Endothelial cell of umbilical vein (primary cell): ENCODE measurements around the gene ARHGAP18. TPM values are rescaled to one million over a fixed set of nuclear protein-coding genes. Genes with fewer than 3 reads are reported as not detected.

ENCODE experiments used
- BruUV-seq: library from RNA; stranded (reverse); fragments of 400-500 nt; replicated peaks from 2 replicates; lab custom pipeline; 2021; lab: Mats Ljungman, UMichigan
- CTCF ChIA-PET: fragments of 300-600, 350-600 bp; sonication (Branson Sonifier 250); formaldehyde crosslinking; loops from one replicate; lab custom pipeline; 2021; ENCODE audit warnings: antibody characterized with exemption, inconsistent platforms; lab: Charles Lee
- POLR2A ChIA-PET: fragments of 300-600, 350-600 bp; sonication (Branson Sonifier 250); formaldehyde crosslinking; loops from one replicate; lab custom pipeline; 2021; ENCODE audit warnings: antibody characterized with exemption, inconsistent platforms; lab: Charles Lee
- DNase-seq: peaks from one replicate; pipeline ENCODE4 v3.0.0-alpha.2; 2011; ENCODE audit warnings: low read depth, low spot score
- FAIRE-seq: peaks from 2 replicates; lab custom pipeline; 2011; peaks lifted over from hg19 to GRCh38; lab: Jason Lieb, UNC
- H2AFZ ChIP-seq: 2 replicates; pipeline ENCODE4 v1.6.0; 2012; ENCODE audit warnings: low read depth, low read length, control low read depth, inconsistent platforms
- H3K27ac ChIP-seq: 2 replicates; pipeline ENCODE4 v1.5.1; 2011; ENCODE audit warnings: low read depth, mild to moderate bottlenecking, control low read depth, low read length, moderate library complexity; ENCODE audit not compliant: insufficient read depth
- H3K27me3 ChIP-seq, 2 experiments: 2 replicates each; pipeline versions ENCODE4 v1.6.0 to v1.6.1; 2011; ENCODE audit warnings: low read length in 2 of 2, mixed read lengths in 1 of 2; ENCODE audit not compliant: control insufficient read depth in 2 of 2, insufficient read depth in 2 of 2
- H3K36me3 ChIP-seq, 2 experiments: 2 replicates in 1 of 2; 3 replicates in 1 of 2; pipeline ENCODE4 v1.5.1; 2011; ENCODE audit warnings: low read length in 2 of 2, mild to moderate bottlenecking in 1 of 2, moderate library complexity in 1 of 2; ENCODE audit not compliant: control insufficient read depth in 2 of 2, insufficient read depth in 2 of 2; ENCODE audit errors: extremely low read depth in 1 of 2
- H3K4me1 ChIP-seq: 3 replicates; pipeline ENCODE4 v1.5.1; 2011; ENCODE audit warnings: mild to moderate bottlenecking, low read length; ENCODE audit not compliant: control insufficient read depth, insufficient read depth; ENCODE audit errors: extremely low read depth
- H3K4me2 ChIP-seq: 2 replicates; pipeline ENCODE4 v1.6.1; 2011; ENCODE audit warnings: low read length, control low read depth, mixed read lengths; ENCODE audit not compliant: insufficient read depth
- H3K4me3 ChIP-seq, 3 experiments: fragments of 200-600 bp in 1 of 3; sonication (generic), shearing (Covaris generic) in 1 of 3; replicated peaks in 1 of 3; 2 replicates each; pipeline ENCODE4 v1.5.1; 2011 to 2016; ENCODE audit warnings: control low read depth in 3 of 3, low read length in 3 of 3, mild to moderate bottlenecking in 2 of 3, inconsistent platforms in 1 of 3, low read depth in 1 of 3, moderate library complexity in 1 of 3; ENCODE audit not compliant: insufficient read depth in 1 of 3
- H3K79me2 ChIP-seq: 2 replicates; pipeline ENCODE4 v1.6.0; 2012; ENCODE audit warnings: low read length, inconsistent platforms; ENCODE audit not compliant: control insufficient read depth, insufficient read depth
- H3K9ac ChIP-seq: replicated peaks from 2 replicates; pipeline ENCODE3; 2011; ENCODE audit warnings: low read length, control low read depth; ENCODE audit not compliant: insufficient read depth; ENCODE audit errors: extremely low read depth
- H3K9me1 ChIP-seq: replicated peaks from 3 replicates; pipeline ENCODE4 v1.6.0; 2011; ENCODE audit warnings: mild to moderate bottlenecking, low read length; ENCODE audit not compliant: control insufficient read depth, insufficient read depth; ENCODE audit errors: extremely low read depth
- H3K9me3 ChIP-seq: replicated peaks from 2 replicates; pipeline ENCODE4 v1.5.1; 2012; ENCODE audit warnings: low read length, inconsistent platforms; ENCODE audit not compliant: control insufficient read depth, insufficient read depth
- H4K20me1 ChIP-seq: replicated peaks from 2 replicates; pipeline ENCODE3; 2011; ENCODE audit warnings: mild to moderate bottlenecking, low read length; ENCODE audit not compliant: control insufficient read depth, insufficient read depth; ENCODE audit errors: extremely low read depth
- EZH2 ChIP-seq: IDR thresholded peaks from 2 replicates; pipeline ENCODE4 v1.6.1; 2012; ENCODE audit warnings: borderline replicate concordance, low read depth, mild to moderate bottlenecking, moderate library complexity, low read length, inconsistent platforms; ENCODE audit not compliant: severe bottlenecking
- FOS ChIP-seq: IDR thresholded peaks from 2 replicates; pipeline ENCODE4 v1.6.1; 2011; ENCODE audit warnings: mild to moderate bottlenecking, low read length, moderate library complexity, borderline replicate concordance; ENCODE audit not compliant: insufficient read depth
- GATA2 ChIP-seq: IDR thresholded peaks from 2 replicates; pipeline ENCODE4 v1.7.0; 2011; ENCODE audit warnings: low read depth, mild to moderate bottlenecking, moderate library complexity, mixed read lengths, low read length; ENCODE audit not compliant: insufficient read length, insufficient read depth
- JUN ChIP-seq: IDR thresholded peaks from 2 replicates; pipeline ENCODE4 v1.6.1; 2011; ENCODE audit warnings: borderline replicate concordance, low read depth; ENCODE audit not compliant: insufficient read length, insufficient read depth
- MYC ChIP-seq: IDR thresholded peaks from one replicate; pipeline ENCODE4 v1.6.1; 2011; ENCODE audit warnings: mild to moderate bottlenecking, low read depth, low read length
- POLR2A ChIP-seq: IDR thresholded peaks from 2 replicates; pipeline ENCODE4 v1.6.1; 2012; ENCODE audit warnings: low read depth, mild to moderate bottlenecking, control low read depth, low read length
- POLR2AphosphoS5 ChIP-seq: IDR thresholded peaks from 2 replicates; pipeline ENCODE4 v1.6.1; 2012; ENCODE audit warnings: low read depth, mild to moderate bottlenecking, control low read depth, low read length, moderate library complexity; ENCODE audit not compliant: insufficient read depth
- dilution Hi-C: fragments of 300-500 bp; cut with MboI; formaldehyde crosslinking; loops from one replicate; pipeline ENCODE4 v1.15.0; 2019; ENCODE audit warnings: low sequenced_read_pairs; ENCODE audit not compliant: extremely low pct_ligation_motif_present
- intact Hi-C: fragments of 100-400 bp; cut with micrococcal nuclease; formaldehyde crosslinking; loops from one replicate; pipeline ENCODE4 v1.10.0; 2022
- polyA plus RNA-seq, 4 experiments: library from polyadenylated mRNA; depleted of rRNA in 3 of 4; stranded (reverse) in 3 of 4; unstranded in 1 of 4; fragments of >200 nt; gene quantifications; 2 replicates each; pipeline versions ENCODE4 v1.2.1 to v1.2.3, GENCODE V29; 2011 to 2012; ENCODE audit warnings: missing spikeins in 1 of 4
- total RNA-seq: library from RNA; stranded (reverse); gene quantifications from 2 replicates; pipeline ENCODE4 v1.2.3, GENCODE V29; 2021
- TF ChIP-seq, protein P1 (sequence below): IDR thresholded peaks from 2 replicates; pipeline ENCODE4 v1.6.1; 2011; ENCODE audit not compliant: insufficient read depth, insufficient read length
- TF ChIP-seq, protein P2 (sequence below), 2 donors: IDR thresholded peaks; 1 replicate in 1 of 2; 2 replicates in 1 of 2; pipeline ENCODE4 v1.5.1; 2011; ENCODE audit warnings: low read length in 2 of 2, mild to moderate bottlenecking in 2 of 2, moderate library complexity in 2 of 2, control low read depth in 1 of 2, inconsistent platforms in 1 of 2, low read depth in 1 of 2; ENCODE audit not compliant: insufficient read depth in 1 of 2; ENCODE audit errors: extremely low read depth in 1 of 2

Gene ARHGAP18
- total and polyA plus RNA-seq, 2 donors (not counting 3 experiments of a cell fraction or from before 2014, with no cell fraction given): 13.1 to 86.1 TPM

GRCh38 chr6:129576456-129576855 lies 133.5 kb downstream of the ARHGAP18 start:
- no peaks in the 10 kb centered on the region for H3K9me1 ChIP-seq
- no peak overlapping the region for H3K4me2 ChIP-seq
- ChIA-PET POLR2A (no interaction called here), CTCF (interaction anchor here (1.4 to 2.1 kb wide), 2 partner anchors 77 to 83 kb away, joined by 3 to 33 read pairs; no protein-coding TSS in a partner anchor)
- intact Hi-C loops (loop anchor here (5.0 kb wide), 2 partner anchors 204 to 769 kb away; no protein-coding TSS in a partner anchor), dilution Hi-C loops (no loop called here)
- FAIRE-seq: no peak
- H3K79me2 ChIP-seq: no peaks in the 10 kb centered on the region
- no peaks in the 10 kb centered on the region for H3K9me3 ChIP-seq
- no peak overlapping the region for H3K4me3 ChIP-seq
- no peaks in the 10 kb centered on the region for H3K27me3 ChIP-seq
- TF ChIP-seq GATA2: no peak
- TF ChIP-seq POLR2A: no peak
- no peak for TF ChIP-seq MYC
- TF ChIP-seq FOS: no peak
- TF ChIP-seq, protein P1, sequence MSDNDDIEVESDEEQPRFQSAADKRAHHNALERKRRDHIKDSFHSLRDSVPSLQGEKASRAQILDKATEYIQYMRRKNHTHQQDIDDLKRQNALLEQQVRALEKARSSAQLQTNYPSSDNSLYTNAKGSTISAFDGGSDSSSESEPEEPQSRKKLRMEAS: no peak
- no peak for TF ChIP-seq JUN
- no peak for TF ChIP-seq EZH2
- no peak for TF ChIP-seq POLR2AphosphoS5
- TF ChIP-seq, protein P2, sequence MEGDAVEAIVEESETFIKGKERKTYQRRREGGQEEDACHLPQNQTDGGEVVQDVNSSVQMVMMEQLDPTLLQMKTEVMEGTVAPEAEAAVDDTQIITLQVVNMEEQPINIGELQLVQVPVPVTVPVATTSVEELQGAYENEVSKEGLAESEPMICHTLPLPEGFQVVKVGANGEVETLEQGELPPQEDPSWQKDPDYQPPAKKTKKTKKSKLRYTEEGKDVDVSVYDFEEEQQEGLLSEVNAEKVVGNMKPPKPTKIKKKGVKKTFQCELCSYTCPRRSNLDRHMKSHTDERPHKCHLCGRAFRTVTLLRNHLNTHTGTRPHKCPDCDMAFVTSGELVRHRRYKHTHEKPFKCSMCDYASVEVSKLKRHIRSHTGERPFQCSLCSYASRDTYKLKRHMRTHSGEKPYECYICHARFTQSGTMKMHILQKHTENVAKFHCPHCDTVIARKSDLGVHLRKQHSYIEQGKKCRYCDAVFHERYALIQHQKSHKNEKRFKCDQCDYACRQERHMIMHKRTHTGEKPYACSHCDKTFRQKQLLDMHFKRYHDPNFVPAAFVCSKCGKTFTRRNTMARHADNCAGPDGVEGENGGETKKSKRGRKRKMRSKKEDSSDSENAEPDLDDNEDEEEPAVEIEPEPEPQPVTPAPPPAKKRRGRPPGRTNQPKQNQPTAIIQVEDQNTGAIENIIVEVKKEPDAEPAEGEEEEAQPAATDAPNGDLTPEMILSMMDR (IDR thresholded peaks at IDR 0.05; ENCODE audit: extremely low read depth in 1 of 2, insufficient read depth in 1 of 2, low read depth in 1 of 2, low read length in 2 of 2): no peak
- no peaks in the 10 kb centered on the region for H4K20me1 ChIP-seq
- peaks cover under 1 to 5% of the 10 kb centered on the region in 2 experiments for H3K36me3 ChIP-seq
- no peak overlapping the region for H3K9ac ChIP-seq
- peaks cover 32% of the 10 kb centered on the region for H3K4me1 ChIP-seq
- H3K27ac ChIP-seq: peak overlapping the region; percentile 80
- BruUV-seq: no TSS peak
- H2AFZ ChIP-seq: no peak overlapping the region
- no peak for DNase-seq
